ENCODE results near the gene ZNF740.
A peak's percentile ranks its signal among the peaks of the same experiment; 100 is the strongest.

Gene ZNF740

DNA sequence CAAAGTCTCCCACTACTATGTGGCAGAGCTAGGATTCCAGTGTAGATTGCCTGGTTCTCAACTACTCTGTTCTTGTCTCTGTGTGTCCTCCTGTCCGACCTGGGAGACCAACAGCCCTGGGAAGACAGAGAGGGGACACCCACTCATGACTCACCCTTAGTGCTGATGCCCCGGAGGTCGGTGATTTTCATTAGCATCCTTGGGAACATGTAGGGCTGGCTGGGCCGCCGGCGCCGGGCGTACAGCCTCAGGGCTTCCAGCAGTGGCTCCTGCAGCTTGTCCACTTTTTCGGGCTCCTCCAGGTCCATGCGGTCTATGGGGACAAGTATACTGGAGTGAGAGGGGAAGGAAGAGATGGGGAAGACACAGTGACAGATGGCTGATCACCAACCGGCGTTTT, 32.4 kb downstream of the ZNF740 start:
- DNase-seq (ENCODE audit: low spot score): no peak
- FAIRE-seq: no peak

DNA sequence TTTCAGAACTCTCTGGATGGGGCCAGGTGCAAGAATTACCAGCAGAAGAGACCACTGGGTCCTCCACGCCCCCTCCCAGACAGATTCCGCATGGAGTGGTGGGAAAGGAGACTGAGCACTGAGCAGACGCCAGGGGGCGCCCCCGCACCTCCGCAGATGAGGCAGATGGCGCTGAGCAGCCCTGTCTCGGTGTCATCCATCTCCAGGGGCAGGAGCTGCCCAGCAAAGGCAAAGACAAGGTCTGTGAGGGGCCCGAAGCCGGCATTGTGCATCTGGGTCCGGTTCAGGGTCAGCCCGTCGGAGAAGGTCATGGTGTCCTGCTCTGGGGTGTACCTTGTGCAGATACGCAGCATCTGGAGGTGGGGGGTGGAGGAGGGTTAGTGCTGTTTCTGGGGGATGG, 32.8 kb downstream of the ZNF740 start:
- DNase-seq (ENCODE audit: low spot score) (peak; percentile 79), FAIRE-seq (no peak)

DNA sequence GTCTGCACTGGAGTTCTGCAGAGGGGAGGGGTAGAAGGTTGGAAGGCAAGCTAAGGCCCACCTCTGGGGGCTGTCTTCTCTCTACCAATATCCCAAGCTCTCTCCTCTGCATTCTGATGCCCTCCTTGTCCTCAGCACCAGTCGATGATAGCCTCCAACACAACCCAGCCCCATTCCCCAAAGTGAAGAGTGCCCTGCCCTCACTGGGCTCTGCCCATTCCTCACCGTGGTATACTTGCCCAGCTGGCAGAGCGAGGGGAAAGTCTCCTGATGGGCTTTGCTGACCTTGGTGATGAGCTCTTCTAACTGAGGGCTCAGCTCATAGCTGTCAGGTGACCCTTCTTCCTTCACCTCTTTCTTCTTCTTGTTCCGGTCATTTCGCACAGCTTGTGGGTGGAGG, 33.7 kb downstream of the ZNF740 start:
- no peak for FAIRE-seq
- DNase-seq (ENCODE audit: low spot score): no peak

DNA sequence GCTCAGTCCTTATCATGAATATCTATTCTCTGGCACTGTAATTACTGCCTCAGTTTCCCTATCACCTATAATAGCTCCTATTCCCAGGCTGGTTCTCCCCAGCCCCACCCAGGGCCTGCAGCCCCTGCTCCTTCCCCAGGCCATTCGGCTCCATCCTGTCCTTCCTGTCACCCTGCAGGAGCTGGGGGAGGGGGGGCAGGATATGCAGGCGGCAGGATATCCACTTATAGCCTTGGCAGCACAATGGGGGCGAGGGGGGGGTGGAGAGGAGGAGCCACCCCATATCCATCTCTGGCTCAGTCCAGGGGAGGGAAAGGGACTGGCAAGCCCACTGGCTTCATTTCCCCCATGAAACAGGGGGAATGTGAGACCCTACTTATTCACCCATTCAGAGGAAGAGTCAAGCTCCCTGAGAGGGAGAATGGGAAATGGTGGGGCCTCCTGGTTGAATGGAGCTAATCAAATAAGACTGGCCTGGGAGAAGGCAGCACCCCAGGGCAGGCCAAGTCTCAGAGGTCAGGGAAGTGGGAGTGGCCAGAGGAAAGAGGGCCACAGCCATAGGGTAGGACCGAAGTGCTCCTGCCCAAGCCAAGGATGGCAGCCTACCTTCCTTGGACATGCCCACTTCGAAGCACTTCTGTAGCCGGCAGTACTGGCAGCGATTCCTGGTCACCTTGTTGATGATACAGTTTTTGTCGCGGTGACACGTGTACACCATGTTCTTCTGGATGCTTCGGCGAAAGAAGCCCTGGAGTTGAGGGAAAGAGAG, 34.3 kb downstream of the ZNF740 start:
- DNase-seq (ENCODE audit: low spot score): no peak
- no peak for FAIRE-seq

DNA sequence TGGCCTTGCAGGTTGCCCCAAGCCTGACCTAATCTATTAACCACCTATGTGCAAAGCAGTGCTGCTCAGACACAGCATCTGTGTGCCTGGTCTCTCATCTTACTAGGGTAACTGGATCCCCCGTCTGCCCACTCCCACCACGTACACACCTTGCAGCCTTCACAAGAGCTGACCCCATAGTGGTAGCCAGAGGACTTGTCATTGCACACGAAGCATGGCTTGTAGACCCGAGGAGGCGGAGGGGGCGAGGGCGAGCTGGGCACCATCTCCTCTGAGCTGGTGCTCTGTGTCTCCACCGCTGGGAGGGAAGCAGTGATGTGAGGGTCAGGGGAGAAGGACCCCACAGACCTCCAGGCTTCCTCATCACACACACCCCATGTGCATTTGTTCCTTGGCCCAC, 35.0 kb downstream of the ZNF740 start:
- FAIRE-seq (no peak), DNase-seq (ENCODE audit: low spot score) (no peak)

DNA sequence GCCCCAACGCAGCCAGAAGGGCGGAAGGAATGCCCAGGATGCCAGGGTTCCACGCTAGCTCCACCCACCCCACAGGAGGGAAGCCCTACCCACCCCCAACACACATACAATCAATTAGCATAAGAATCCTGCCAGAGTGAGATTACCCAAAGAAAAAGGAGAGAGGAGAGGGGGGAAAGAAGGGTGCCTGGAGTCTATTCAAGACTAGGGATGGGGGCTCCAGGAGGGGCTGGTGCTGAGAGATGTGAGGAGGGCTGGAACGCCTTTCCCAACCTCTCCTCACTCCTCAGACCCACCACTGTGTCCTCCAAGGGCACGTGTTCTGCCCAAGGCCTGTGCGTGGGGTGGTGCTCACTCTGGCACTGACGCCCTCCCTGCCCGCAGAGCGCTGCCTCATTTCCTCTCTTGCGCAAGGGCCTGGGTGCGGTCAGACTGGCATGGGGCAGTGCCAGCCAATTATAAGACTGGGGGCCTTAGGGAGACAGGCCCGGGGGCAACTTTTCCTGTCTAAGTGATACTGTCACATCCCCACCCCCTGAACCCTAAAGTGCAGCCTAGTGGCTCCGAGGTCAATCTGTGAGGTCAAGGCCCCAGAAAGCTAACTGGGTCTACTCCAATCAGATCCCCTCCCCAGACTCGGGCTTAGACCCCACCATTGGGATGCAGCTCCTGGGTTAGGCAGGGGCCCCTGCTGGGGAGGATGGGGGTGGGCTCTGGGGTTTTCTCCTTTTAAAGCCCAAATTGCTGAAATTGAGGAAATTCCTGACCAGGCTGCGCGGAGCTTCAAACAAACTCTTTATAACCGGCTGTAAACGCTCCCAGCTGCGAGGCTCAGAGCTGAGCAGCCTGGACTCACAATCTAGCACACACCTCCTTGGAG, 36.8 kb downstream of the ZNF740 start:
- FAIRE-seq (no peak), DNase-seq (ENCODE audit: low spot score) (no peak)

DNA sequence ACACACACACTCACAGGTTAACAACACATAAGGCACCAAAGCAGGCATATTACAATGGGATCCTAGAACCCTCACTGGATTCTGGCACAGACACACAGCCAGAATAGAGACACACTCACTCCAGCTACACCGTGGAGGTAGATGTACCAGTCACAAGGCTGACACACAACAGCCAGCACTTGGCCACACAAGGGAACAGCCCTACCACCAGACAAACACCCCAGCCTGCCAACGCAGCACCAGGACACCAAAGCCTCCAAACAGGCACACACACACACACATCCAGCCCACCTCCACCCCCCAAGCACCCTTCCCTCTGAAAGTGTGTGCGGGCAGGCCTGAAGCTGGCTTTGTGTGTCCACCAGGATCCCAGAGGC, 37.4 kb downstream of the ZNF740 start:
- DNase-seq (ENCODE audit: low spot score): no peak
- no peak for FAIRE-seq

DNA sequence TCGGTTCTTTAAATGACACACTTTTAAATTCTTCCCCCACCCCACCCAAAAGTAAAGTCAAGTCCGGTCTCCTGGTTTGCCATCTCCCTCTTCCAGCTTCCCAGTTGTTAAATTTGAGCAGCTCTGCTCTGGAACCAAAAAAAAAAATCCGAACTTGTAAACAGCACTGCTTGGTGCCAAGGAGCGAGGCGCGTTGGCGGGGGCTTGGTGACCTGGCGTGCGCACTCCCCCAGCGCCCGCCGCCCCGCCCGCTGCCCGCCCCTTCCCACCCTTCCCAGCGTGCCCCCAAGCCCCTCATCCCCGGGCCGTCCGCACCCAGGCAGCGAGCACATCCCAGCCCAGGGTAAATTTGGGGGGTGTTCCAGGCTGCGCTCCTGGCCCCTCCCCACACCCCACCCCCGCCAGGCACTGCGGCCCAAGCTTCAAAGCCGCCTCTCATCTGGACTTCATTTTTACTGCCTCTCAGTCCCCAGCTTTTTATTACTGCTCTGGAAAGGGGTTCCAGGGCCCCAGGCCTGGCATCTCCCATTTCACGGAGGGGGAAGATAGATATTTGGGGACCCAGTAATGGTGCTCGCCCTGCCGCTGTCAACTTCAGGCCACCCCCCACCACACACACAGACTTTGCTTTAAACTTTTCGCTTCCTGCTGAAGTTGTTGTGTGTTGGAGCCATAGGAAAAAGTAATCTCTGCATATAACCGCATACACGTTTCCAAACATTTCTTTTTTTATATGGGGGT, 38.2 kb downstream of the ZNF740 start:
- FAIRE-seq (no peak), DNase-seq (ENCODE audit: low spot score) (no peak)

DNA sequence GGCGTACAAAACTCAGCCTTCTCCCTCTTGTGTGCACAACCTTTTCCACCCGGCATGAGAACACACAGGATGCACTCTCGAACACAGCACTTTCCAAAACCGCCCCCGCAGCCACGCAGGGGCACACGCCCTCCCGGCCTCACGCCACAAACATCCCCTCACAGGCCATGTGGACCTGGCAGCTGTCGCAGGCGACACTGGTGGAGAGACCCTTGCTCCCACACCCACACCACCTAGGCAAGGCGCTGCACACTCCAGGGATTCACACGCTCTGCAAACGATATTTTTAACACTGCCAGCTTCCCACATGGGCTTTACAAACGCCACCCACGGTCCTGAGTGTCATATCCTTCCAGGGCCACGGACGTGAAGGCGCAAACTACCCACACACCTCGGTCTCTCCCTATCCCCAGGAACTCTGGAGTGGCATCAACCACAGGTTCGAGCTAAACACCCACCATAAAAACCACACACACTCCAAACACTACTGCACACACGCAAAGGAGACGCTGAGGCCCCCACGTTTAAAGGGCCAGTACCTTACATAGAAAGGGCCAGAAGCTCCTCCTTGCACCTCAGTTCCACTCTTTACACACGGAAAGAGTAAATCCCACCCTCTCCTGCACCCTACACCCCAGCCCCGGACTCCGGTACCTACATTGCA, 38.9 kb downstream of the ZNF740 start:
- no peak for DNase-seq (ENCODE audit: low spot score)
- no peak for FAIRE-seq

DNA sequence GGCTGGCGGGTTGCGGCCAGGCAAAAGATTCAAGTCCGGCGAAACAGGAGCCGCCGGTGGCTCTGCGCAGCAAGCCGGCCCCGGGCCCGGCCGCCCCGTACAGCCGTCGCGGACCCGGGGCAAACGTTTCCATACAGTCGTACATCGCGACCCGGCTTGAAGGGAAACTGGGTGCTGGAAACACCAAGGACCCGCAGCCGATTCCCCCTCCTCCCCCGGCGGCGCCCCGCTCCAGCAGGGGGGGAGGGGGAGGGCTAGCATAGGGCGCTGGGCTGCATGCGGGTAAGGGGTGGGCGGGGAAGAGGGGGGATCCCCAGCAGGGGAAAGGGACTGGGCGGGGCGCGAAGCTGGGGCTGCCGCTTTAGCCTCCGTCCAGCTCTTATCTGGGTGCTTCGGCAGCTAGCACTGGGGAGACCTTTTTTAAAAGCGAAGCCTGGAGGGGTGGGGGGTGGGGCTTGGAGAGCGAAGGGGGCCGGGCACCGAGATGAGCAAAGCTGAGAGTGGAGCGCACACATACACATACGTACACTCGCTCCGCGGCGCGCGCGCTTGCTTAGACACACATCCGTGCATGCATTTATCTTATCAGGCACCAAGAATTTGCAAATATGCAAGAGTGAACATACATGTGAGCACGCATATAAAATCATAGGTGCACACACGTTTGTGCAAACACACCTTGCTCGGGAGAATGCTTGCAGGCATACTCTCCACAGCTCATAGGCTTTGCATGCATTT, 39.6 kb downstream of the ZNF740 start:
- DNase-seq (ENCODE audit: low spot score) (peak; percentile 42), FAIRE-seq (no peak)

DNA sequence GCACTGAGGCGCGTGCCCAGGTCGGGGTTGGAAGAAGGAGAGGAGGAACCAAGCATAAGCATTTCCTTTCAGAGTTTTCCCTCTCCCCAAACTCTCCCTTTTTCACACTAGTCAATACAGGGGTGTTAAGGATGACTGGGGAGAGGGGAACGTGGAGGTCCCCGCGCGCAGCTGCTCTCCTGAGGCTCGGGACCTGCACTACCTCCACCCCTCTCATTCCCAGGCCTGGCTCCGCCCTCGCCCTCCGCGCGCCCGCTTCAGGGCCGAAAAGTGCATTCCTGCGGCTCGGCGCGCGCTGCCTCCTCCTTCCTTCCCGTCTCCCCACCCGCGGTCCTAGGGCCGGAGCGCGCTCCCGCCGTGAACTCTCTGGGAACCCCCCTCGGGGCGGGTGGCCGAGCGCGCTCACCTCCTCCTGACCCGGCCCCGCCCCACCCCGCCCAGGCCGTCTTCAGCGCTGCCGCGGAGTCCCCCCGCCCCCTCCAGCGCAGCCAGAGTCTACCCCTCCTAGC, 40.2 kb downstream of the ZNF740 start:
- no peak for FAIRE-seq
- peak; percentile 97 for DNase-seq (ENCODE audit: low spot score)

DNA sequence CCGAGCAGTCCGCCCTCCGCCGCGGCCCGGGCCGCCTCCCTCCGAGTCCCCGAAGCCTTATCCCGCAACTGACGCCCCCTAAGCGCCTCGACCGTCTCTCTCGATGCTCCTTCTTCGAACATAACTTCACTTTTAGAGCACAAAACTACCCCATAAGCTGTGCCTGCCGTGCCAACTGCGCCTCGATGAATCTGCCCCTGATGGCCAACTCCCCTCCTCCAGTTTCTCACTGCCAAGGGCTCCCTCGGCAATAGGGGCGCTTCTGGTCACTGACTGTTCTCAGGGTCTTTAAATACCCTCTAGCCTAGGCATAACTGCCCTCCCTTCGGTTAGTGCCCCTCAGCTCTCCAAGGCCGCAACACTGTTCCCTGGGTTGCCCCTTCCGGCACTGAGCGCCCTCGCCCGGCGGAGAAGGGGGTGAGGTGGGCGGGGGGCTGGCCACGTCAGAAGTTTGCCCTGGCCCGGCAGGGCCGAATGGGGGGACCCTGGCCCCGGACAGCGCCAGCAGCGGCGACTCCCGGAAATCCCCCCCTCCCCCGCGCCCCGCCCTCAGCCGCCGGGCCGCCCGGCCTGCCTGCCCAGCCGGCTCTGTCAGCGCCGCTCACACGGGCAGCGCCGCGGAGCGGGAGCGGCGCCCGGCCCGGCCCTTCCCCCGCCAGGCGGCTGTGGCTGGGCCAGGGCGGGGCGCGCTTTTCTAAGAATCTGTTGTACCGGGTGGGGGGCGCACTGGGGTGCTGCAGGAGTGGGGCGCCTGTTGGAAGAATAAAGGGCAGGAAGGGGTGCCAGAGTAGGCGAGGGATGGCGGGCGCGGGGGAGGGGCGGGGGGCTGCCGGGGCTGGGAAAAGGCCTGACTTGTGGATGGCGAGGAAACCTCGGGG, 40.9 kb downstream of the ZNF740 start:
- DNase-seq (ENCODE audit: low spot score) (peak; percentile 78), FAIRE-seq (no peak)

DNA sequence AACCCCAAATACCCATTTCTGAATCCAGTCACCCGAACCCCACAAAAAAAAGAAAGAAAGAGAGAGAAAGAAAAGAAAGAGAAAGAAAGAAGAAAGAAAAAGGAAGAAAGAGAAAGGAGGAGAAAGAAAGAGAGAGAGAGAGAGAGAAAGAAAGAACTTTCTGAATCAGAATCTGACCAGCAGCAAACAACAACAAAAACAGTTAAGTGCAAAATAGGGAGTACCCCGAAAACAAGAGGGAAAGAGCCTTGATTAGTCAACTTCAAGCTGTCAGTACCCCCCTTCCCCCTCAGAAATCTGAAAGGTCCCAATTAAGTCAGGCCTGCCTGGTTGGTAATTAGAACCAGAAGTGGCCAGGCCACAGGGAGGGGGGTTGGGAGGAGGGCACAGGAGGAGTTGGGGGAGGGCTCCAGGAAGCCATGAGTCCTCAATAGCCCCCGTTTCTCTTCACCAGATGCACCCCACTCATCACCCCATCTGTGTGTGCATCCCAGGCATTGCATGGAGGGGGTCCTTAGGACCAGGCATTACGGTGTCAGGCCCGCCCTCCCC, 41.7 kb downstream of the ZNF740 start:
- FAIRE-seq (no peak), DNase-seq (ENCODE audit: low spot score) (no peak)

DNA sequence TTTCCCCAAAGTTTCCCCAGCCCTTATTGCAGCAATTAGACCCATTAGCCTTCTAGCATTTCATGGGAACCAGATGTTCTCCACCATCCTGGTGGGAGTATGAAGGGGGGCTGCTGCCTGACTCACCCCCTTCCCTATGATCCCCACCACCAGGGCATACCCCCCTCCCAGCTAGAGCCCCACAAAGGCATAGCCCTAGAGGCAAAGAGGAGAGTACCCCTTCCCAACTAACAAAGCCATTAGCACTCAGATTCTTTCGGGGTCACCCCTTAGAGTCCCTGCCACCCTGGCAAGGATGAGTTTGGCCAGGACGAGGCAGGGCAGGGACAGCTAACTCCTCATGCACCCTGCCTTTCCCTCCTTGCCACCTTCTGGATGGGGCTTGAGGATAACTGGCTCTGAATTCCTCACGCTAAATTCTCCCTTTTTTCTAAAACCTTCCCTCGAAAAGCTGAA, 42.3 kb downstream of the ZNF740 start:
- DNase-seq (ENCODE audit: low spot score) (no peak), FAIRE-seq (no peak)

DNA sequence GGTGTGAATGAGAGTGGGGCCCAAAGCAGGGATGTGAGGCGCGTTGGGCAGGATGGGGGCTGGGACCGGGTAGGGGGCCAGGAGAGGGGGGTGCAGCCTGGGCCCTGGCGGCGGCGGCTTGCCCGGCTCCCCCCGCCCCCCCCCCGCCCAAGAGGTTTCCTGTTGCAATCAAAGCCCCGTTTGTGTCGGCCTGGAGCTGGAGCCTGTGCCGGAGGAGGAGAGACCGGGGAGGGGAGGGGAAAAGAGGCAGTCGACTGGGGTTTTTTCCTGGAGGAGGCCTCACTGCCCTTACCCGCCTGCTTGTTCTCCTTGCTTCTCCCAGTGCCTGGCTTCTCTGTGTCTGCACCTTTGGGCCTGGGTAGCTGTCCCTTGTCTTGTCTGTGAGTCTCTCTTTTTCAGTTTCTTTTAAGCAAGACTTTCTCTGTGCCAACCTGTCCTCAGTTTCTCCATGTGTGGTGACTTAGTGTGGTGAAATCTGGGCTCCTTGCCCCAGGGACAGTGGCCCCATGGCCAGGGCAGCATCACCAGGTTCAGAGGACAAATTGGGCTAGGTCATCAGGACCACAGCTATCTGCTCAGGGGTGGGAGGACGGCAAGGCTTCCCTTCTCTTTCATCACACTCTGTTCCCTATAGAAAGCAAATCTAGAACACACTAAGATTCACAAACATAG, 43.0 kb downstream of the ZNF740 start:
- FAIRE-seq: no peak

DNA sequence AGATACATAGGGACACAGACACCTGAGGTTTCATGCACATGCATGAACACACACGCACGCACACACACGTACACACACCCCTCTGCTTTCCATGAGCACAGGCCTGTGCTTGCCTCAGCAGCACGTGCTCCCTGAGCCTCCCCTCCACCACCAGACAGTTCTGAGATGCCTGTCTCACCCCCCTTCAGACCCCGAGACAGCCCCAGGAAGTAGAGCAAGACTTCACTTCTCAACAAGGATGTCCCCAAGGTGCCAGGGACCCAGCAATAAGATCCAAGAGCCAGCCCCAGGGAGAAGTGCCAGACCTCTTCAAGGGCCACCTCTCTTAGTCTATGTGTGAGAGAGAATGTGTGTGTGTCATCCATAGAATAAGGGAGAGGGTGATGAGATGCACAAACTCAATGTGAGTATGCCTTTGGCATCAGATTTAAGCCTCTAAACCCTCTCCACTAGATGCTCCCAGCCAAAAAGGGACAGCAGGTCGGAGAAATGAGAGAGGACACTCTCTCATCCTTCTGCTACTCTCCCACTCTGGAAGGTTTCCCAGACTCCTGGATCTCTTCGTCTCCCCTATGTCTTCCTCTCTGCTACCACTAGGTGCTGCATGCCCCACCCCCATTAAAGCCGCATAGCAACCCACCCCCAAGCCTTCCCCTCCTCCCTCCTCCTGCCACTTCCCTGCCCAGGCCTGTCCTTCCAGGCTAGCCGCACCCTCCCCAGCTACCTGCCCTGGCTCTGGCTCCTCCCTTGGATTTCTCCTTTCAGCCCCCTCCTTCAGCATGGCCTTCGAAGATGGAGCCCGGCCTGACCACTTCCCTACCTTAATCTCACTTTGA, 43.8 kb downstream of the ZNF740 start:
- peak; percentile 52 for DNase-seq (ENCODE audit: low spot score)
- no peak for FAIRE-seq

More for the DNA sequence above, 43.0 kb downstream of the ZNF740 start:
- DNase-seq (ENCODE audit: low spot score): peak; percentile 64

DNA sequence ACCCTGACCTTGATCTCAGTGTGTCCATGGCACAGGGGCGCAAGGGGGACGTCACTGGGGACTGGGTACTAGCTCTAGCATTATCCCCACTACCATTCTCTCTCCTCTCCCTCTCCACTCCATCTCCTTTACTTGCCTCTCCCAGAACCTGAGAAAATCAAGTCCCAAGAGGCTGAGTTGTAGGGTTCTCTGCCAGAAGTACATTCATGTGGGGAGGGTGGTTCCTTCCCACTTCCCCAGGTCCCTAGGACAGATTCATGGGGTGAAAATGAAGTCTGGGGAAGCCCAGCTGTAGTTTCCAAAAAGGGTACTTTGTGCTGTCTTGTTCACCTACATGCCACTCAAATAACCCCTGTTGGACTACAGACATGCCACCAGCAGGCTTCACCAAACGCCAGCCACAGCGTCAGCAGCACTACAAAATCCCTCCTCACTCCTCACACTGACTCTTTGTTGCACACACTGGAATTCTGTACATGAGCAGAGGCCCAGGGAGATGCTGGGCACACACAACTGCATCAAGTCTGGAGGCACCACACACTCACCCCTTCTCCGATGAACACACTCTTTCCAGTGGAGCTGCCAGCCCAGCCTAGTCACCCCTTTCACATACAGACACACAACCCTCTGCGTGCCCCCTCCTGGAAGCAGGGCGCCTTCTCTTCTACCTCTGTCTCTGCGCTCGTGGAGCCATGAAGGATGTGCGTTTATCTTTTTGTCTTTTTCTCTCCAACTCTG, 44.5 kb downstream of the ZNF740 start:
- DNase-seq (ENCODE audit: low spot score) (no peak), FAIRE-seq (no peak)

All from urothelium cell line (cell line).